Skeletal muscle satellite cell (primary cell): ENCODE data around the gene CPT2.
"Not testable (repeated sequence)": the region's sequence is repeated elsewhere in the genome, so short reads cannot be mapped to it uniquely, and the experiment has no call there.

Experiments used
- H3K27me3 ChIP-seq: 2 replicates; pipeline ENCODE4 v1.7.0; 2013; ENCODE audit warnings: low read length; ENCODE audit not compliant: control insufficient read depth, insufficient read depth
- H3K36me3 ChIP-seq: 2 replicates; pipeline ENCODE4 v1.7.0; 2013; ENCODE audit warnings: mild to moderate bottlenecking, control low read depth, low read length; ENCODE audit not compliant: insufficient read depth
- H3K4me1 ChIP-seq: 2 replicates; pipeline ENCODE4 v1.7.0; 2013; ENCODE audit warnings: low read length; ENCODE audit not compliant: control insufficient read depth, insufficient read depth
- H3K4me2 ChIP-seq: 2 replicates; pipeline ENCODE4 v1.7.0; 2013; ENCODE audit warnings: mild to moderate bottlenecking, low read length
- H3K4me3 ChIP-seq: 2 replicates; pipeline ENCODE4 v1.7.0; 2013; ENCODE audit warnings: low read length
- H3K9ac ChIP-seq: 2 replicates; pipeline ENCODE4 v1.7.0; 2013; ENCODE audit warnings: mild to moderate bottlenecking, low read depth, low read length, moderate library complexity
- H3K9me3 ChIP-seq: replicated peaks from 2 replicates; pipeline ENCODE4 v1.7.0; 2013; ENCODE audit warnings: mild to moderate bottlenecking, control low read depth, low read length

The CPT2 gene

GRCh38 chr1:53203466-53203865 is 6.8 kb downstream of the CPT2 start:
- Histone ChIP-seq H3K4me3 (no peak overlapping the region), H3K4me1 (peaks cover under 1% of the 10 kb centered on the region), H3K9me3 (no peaks in the 10 kb centered on the region), H3K36me3 (peaks cover 50% of the 10 kb centered on the region), H3K27me3 (no peaks in the 10 kb centered on the region), H3K4me2 (no peak overlapping the region), H3K9ac (no peak overlapping the region)

- not testable (repeated sequence) for H3K27me3 ChIP-seq, H3K9ac ChIP-seq, H3K4me3 ChIP-seq, H3K9me3 ChIP-seq, H3K4me2 ChIP-seq, H3K4me1 ChIP-seq
- H3K36me3 ChIP-seq: peaks cover 63% of the 10 kb centered on the region
Measured at GRCh38 chr1:53205496-53205895, 8.9 kb downstream of the CPT2 start.

DNA sequence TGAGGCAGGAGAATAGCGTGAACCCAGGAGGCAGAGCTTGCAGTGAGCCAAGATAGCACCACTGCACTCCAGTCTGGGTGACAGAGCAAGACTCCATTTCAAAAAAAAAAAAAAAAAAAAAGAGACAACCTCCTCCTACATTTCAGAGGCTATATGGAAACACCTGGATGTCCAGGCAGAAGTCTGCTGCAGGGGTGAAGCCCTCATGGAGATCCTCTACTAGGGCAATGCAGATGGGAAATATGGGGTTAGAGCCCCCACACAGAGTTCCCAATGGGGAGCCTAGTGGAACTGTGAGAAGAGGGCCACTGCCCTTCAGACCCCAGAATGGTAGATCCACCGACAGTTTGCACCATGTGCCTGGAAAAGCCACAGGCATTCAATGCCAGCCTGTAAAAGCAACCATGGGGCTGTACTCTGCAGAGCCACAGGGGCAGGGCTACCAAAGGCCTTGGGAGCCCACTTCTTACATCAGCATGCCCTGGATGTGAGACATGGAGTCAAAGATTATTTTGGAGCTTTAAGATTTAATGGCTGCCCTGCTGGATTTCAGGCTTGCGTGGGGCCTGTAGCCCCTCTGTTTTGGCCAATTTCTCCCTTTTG is 9.6 kb downstream of the CPT2 start:
- not testable (repeated sequence) for H3K4me3 ChIP-seq, H3K4me2 ChIP-seq, H3K27me3 ChIP-seq, H3K9ac ChIP-seq, H3K9me3 ChIP-seq, H3K4me1 ChIP-seq
- peaks cover 69% of the 10 kb centered on the region for H3K36me3 ChIP-seq

GRCh38 chr1:53206735-53207379 is 10.2 kb downstream of the CPT2 start:
- Histone ChIP-seq H3K4me1 (no peaks in the 10 kb centered on the region), H3K36me3 (peaks cover 68% of the 10 kb centered on the region), H3K4me2 (no peak overlapping the region), H3K9me3 (no peaks in the 10 kb centered on the region), H3K9ac (no peak overlapping the region), H3K4me3 (no peak overlapping the region), H3K27me3 (no peaks in the 10 kb centered on the region)

DNA sequence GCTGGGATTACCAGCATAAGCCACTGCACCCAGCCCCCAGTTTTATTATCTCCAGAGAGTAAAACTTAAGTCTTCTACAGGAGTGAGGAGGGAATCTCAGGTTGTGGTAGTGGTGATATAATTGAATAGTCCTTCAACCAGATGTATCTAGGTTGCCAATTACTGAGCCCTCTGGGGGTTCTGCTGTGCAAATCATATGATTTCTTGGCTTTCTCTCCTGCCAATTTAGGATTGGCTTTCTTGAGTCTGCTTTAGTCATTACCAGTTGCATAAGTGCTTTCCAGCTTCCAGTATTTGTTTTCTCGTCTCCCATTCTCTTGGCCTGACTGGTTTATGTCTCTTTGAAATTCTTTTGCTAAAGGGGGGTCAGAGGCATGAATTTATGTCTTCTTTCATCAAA is 11.1 kb downstream of the CPT2 start:
- Histone ChIP-seq H3K36me3 (peaks cover 65% of the 10 kb centered on the region), H3K9ac (no peak overlapping the region), H3K4me2 (no peak overlapping the region)

DNA sequence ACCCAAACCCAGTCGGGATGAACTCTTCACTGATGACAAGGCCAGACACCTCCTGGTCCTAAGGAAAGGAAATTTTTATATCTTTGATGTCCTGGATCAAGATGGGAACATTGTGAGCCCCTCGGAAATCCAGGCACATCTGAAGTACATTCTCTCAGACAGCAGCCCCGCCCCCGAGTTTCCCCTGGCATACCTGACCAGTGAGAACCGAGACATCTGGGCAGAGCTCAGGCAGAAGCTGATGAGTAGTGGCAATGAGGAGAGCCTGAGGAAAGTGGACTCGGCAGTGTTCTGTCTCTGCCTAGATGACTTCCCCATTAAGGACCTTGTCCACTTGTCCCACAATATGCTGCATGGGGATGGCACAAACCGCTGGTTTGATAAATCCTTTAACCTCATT is 13.7 kb downstream of the CPT2 start:
- no peaks in the 10 kb centered on the region for H3K4me1 ChIP-seq
- H3K4me3 ChIP-seq: no peak overlapping the region
- H3K9ac ChIP-seq: no peak overlapping the region
- no peaks in the 10 kb centered on the region for H3K9me3 ChIP-seq
- no peaks in the 10 kb centered on the region for H3K27me3 ChIP-seq
- H3K4me2 ChIP-seq: no peak overlapping the region
- peaks cover 67% of the 10 kb centered on the region for H3K36me3 ChIP-seq

More for the DNA sequence above, 11.1 kb downstream of the CPT2 start:
- Histone ChIP-seq H3K4me1 (no peaks in the 10 kb centered on the region), H3K9me3 (no peaks in the 10 kb centered on the region), H3K27me3 (no peaks in the 10 kb centered on the region), H3K4me3 (no peak overlapping the region)

DNA sequence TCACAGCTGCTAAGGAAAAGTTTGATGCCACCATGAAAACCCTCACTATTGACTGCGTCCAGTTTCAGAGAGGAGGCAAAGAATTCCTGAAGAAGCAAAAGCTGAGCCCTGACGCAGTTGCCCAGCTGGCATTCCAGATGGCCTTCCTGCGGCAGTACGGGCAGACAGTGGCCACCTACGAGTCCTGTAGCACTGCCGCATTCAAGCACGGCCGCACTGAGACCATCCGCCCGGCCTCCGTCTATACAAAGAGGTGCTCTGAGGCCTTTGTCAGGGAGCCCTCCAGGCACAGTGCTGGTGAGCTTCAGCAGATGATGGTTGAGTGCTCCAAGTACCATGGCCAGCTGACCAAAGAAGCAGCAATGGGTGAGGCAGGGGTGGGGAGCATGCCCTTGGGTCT is 14.3 kb downstream of the CPT2 start:
- Histone ChIP-seq H3K36me3 (peaks cover 64% of the 10 kb centered on the region), H3K4me2 (no peak overlapping the region), H3K27me3 (no peaks in the 10 kb centered on the region), H3K9ac (no peak overlapping the region), H3K9me3 (no peaks in the 10 kb centered on the region), H3K4me3 (no peak overlapping the region), H3K4me1 (no peaks in the 10 kb centered on the region)

- no peak overlapping the region for H3K4me3 ChIP-seq
Measured at GRCh38 chr1:53214376-53214940, 17.8 kb downstream of the CPT2 start.

GRCh38 chr1:53218201-53218600 is 21.6 kb downstream of the CPT2 start:
- H3K4me2 ChIP-seq: no peak overlapping the region
- H3K27me3 ChIP-seq: no peaks in the 10 kb centered on the region
- H3K4me3 ChIP-seq: no peak overlapping the region
- H3K36me3 ChIP-seq: peaks cover 30% of the 10 kb centered on the region
- no peak overlapping the region for H3K9ac ChIP-seq
- no peaks in the 10 kb centered on the region for H3K9me3 ChIP-seq
- peaks cover 10% of the 10 kb centered on the region for H3K4me1 ChIP-seq

More at GRCh38 chr1:53214376-53214940, 17.8 kb downstream of the CPT2 start:
- H3K9ac ChIP-seq: no peak overlapping the region
- H3K4me2 ChIP-seq: no peak overlapping the region
- no peaks in the 10 kb centered on the region for H3K9me3 ChIP-seq
- peaks cover 60% of the 10 kb centered on the region for H3K36me3 ChIP-seq
- no peaks in the 10 kb centered on the region for H3K27me3 ChIP-seq
- H3K4me1 ChIP-seq: peaks cover 2% of the 10 kb centered on the region

- Histone ChIP-seq H3K4me2 (peak overlapping the region; percentile 99), H3K4me3 (peak overlapping the region; percentile 100), H3K4me1 (peaks cover 10% of the 10 kb centered on the region), H3K36me3 (peaks cover 18% of the 10 kb centered on the region), H3K9ac (peak overlapping the region; percentile 99), H3K27me3 (no peaks in the 10 kb centered on the region), H3K9me3 (no peaks in the 10 kb centered on the region)
Measured at GRCh38 chr1:53219711-53220110, 23.1 kb downstream of the CPT2 start.

DNA sequence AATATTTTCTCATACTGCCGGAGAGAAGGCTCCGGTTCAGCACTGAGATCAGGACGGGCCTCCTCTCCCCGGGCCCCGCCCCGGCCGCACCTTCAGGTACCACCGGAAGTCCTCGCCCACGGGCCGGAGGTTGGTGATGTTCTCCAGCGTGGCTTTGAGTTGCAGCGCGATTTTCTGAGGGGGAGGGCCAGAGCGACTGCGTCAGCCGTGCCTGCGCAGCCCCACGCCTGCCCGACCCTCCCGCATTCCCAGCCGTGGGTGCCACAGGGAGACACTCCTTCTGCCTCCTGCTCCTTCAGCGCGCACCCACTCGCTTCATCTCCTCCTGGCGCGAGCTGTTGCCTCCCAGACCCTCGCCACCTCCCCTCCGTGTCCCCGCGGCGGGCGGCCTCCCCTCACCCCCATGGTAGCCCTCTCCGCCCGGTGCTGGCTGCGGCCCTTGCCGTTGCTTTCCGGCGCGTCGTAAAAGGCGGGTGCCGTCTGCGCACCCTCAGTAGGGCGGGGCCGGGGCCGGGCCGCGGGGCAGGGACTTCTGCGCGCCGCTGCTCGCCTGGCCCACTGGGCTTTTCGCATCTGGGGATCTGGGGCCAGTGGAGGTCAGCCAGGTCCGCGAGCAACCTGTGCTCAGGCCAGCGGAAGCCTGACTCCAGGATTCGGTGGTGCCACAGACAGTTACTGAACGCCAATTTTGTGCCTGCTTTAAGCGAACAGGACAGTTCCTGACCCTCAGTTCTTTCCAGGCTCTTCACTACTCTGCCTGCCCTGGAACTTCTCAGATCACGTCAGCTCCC is 23.7 kb downstream of the CPT2 start, which contains the start of gene CZIB:
TSS of gene CZIB (minus strand) at position 464 of the 791 bp plus-strand sequence. CDS start at position 405, 59 bp downstream.
- H3K9me3 ChIP-seq: no peaks in the 10 kb centered on the region
- no peaks in the 10 kb centered on the region for H3K27me3 ChIP-seq
- peak within 1 kb of the TSS; percentile 99 for H3K9ac ChIP-seq
- H3K4me3 ChIP-seq: peak within 1 kb of the TSS; percentile 100
- peak within 1 kb of the TSS; percentile 99 for H3K4me2 ChIP-seq
- peaks cover 16% of the 10 kb centered on the region for H3K36me3 ChIP-seq
- H3K4me1 ChIP-seq: peaks cover 10% of the 10 kb centered on the region
